Activated CD8-positive, alpha-beta memory T cell treated with anti-CD3 and anti-CD28 coated beads for 48 hours (primary cell): ENCODE data around the gene LRRC27.
"Not testable (repeated sequence)": the region's sequence is repeated elsewhere in the genome, so short reads cannot be mapped to it uniquely, and the experiment has no call there.

Experiments used
- DNase-seq, 3 experiments: peaks; one replicate each; pipeline ENCODE4 v3.0.0-alpha.2; 2020; ENCODE audit warnings: low read depth in 2 of 3, low spot score in 2 of 3

Gene LRRC27

GRCh38 chr10:132314881-132315280, 17.1 kb upstream of the LRRC27 start:
- not testable (repeated sequence) for DNase-seq

- DNase-seq: no peak
These were observed 15.9 kb upstream of the LRRC27 start for GRCh38 chr10:132316133-132316532.

GRCh38 chr10:132317477-132317876, 14.5 kb upstream of the LRRC27 start:
- DNase-seq: not testable (repeated sequence)

- no peak for DNase-seq
These were observed 11.9 kb upstream of the LRRC27 start for GRCh38 chr10:132319853-132320653.

GRCh38 chr10:132320654-132321469, 11.1 kb upstream of the LRRC27 start:
- no peak for DNase-seq

- no peak for DNase-seq
These were observed 10.3 kb upstream of the LRRC27 start for GRCh38 chr10:132321726-132322125.

GRCh38 chr10:132322586-132323048, 9.4 kb upstream of the LRRC27 start:
- no peak for DNase-seq

GRCh38 chr10:132324186-132324585, 7.8 kb upstream of the LRRC27 start:
- no peak for DNase-seq

- DNase-seq: no peak
These were observed 5.6 kb upstream of the LRRC27 start for GRCh38 chr10:132326344-132326889.

- DNase-seq: no peak
These were observed 5.1 kb upstream of the LRRC27 start for GRCh38 chr10:132326925-132327324.

GRCh38 chr10:132328106-132328505, 3.9 kb upstream of the LRRC27 start:
- DNase-seq: no peak

- no peak for DNase-seq
These were observed 3.3 kb upstream of the LRRC27 start for GRCh38 chr10:132328738-132329137.

GRCh38 chr10:132329565-132330485, 2.2 kb upstream of the LRRC27 start:
- DNase-seq: no peak

- DNase-seq: no peak
These were observed 1.5 kb upstream of the LRRC27 start for GRCh38 chr10:132330486-132330833.

- DNase-seq: no peak
These were observed 401 bp downstream of the LRRC27 start for GRCh38 chr10:132332433-132332754.

- no peak for DNase-seq
These were observed 1.4 kb downstream of the LRRC27 start for GRCh38 chr10:132333386-132333785.

GRCh38 chr10:132334631-132335188, 2.7 kb downstream of the LRRC27 start:
- no peak for DNase-seq

- DNase-seq: no peak
These were observed 3.4 kb downstream of the LRRC27 start for GRCh38 chr10:132335189-132336063.

GRCh38 chr10:132336064-132336746, 4.2 kb downstream of the LRRC27 start:
- no peak for DNase-seq
